ENCODE data around the gene FHIT. TPM values are rescaled to one million over a fixed set of nuclear protein-coding genes. Genes with fewer than 3 reads are reported as not detected.

FHIT gene
- total RNA-seq, 2 experiments from 2014 or later, result 6.5 to 9.0 TPM

GRCh38 chr3:60798456-60798855 is 452.8 kb downstream of the FHIT start:
- CTCF ChIA-PET, result no interaction called here
- no peak overlapping the region for H3K4me3 Mint-ChIP-seq
- peaks cover 3% of the 10 kb centered on the region for H3K9me3 Mint-ChIP-seq (ENCODE audit: low read depth)
- no peak overlapping the region for H3K27ac Mint-ChIP-seq
- DNase-seq, result no peak
- H3K36me3 Mint-ChIP-seq, result no peaks in the 10 kb centered on the region
- no peaks in the 10 kb centered on the region for H3K27me3 Mint-ChIP-seq
- no peaks in the 10 kb centered on the region for H3K4me1 Mint-ChIP-seq
- no peak for ATAC-seq

GRCh38 chr3:60792249-60792852 is 458.9 kb downstream of the FHIT start:
- Mint-ChIP-seq H3K9me3 (ENCODE audit: low read depth) (no peaks in the 10 kb centered on the region), H3K27me3 (no peaks in the 10 kb centered on the region), H3K4me1 (no peaks in the 10 kb centered on the region), H3K36me3 (no peaks in the 10 kb centered on the region), H3K4me3 (no peak overlapping the region), H3K27ac (no peak overlapping the region)
- ATAC-seq, result no peak
- CTCF ChIA-PET, result no interaction called here
- no peak for DNase-seq

DNA sequence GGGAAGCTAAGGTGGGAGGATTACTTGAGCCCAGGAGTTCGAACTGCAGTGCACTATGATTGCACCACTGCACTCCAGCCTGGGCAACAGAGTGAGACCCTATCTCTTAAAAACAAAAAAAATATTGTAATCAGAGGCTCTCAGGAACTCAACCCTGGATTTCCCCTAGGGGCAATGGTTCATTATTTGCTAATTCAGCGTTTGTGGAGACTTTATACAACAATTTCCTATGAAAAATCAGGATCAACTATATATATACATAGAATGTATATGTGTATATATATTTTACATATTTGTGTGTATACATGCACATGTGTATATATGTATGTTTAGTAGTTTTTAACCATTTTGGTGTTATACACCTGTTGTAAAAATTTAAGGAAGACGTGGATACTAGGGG is 463.1 kb downstream of the FHIT start:
- Mint-ChIP-seq H3K27ac (no peak overlapping the region), H3K9me3 (ENCODE audit: low read depth) (peaks cover under 1% of the 10 kb centered on the region), H3K27me3 (no peaks in the 10 kb centered on the region), H3K4me1 (no peaks in the 10 kb centered on the region), H3K36me3 (no peaks in the 10 kb centered on the region), H3K4me3 (no peak overlapping the region)
- DNase-seq (no peak), ATAC-seq (no peak)
- CTCF ChIA-PET, result no interaction called here

- Mint-ChIP-seq H3K4me3 (no peak overlapping the region), H3K27me3 (no peaks in the 10 kb centered on the region), H3K36me3 (no peaks in the 10 kb centered on the region), H3K27ac (no peak overlapping the region), H3K4me1 (no peaks in the 10 kb centered on the region), H3K9me3 (ENCODE audit: low read depth) (peaks cover 2% of the 10 kb centered on the region)
- CTCF ChIA-PET, result no interaction called here
- no peak for DNase-seq
- no peak for ATAC-seq
Observed at GRCh38 chr3:60781935-60782334, 469.3 kb downstream of the FHIT start.

DNA sequence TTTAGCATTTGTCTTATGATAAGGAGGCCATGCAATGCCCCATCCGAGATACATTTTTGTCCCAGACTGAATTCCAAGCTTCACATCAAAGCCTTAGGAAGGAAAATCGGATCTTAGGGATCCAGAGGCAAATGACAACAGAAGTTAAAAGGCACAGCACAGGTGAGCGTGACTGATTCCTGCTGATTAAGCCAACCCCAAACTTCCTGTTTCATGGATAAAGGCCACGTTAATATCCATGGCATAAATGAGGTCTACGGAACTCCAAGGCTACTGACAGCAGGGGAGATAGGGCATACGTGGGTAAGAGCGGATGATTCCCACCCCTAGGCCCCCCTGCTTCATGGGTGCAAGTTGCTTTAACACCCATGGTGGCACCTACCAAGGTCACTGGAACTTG is 471.6 kb downstream of the FHIT start:
- no peaks in the 10 kb centered on the region for H3K27me3 Mint-ChIP-seq
- no peak for ATAC-seq
- no peak for DNase-seq
- no peak overlapping the region for H3K4me3 Mint-ChIP-seq
- no peaks in the 10 kb centered on the region for H3K36me3 Mint-ChIP-seq
- CTCF ChIA-PET, result no interaction called here
- no peak overlapping the region for H3K27ac Mint-ChIP-seq
- H3K9me3 Mint-ChIP-seq (ENCODE audit: low read depth), result peaks cover 4% of the 10 kb centered on the region
- no peaks in the 10 kb centered on the region for H3K4me1 Mint-ChIP-seq

- H3K4me3 Mint-ChIP-seq, result no peak overlapping the region
- H3K27ac Mint-ChIP-seq, result no peak overlapping the region
- no peaks in the 10 kb centered on the region for H3K36me3 Mint-ChIP-seq
- no peaks in the 10 kb centered on the region for H3K4me1 Mint-ChIP-seq
- ATAC-seq (no peak), DNase-seq (no peak)
- H3K27me3 Mint-ChIP-seq, result no peaks in the 10 kb centered on the region
- CTCF ChIA-PET, result no interaction called here
- H3K9me3 Mint-ChIP-seq (ENCODE audit: low read depth), result peaks cover 3% of the 10 kb centered on the region
Observed at GRCh38 chr3:60775985-60776384, 475.3 kb downstream of the FHIT start.

DNA sequence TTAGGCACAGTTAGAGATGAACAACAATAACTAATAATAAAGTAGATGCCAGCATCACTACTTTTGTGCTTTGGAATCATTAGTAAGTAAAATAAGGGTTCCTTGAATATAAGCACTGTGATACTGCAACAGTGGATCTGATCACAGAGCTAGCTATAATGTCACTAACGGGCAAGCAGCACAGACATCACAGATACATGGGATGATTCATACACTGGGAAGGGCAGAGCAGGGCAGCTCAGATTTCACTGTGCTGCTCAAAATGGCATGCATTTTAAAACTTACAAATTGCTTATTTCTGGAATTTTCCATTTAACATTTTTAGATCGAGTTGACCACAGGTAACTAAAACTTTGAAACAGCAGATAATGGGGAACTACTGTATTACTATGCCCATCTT is 476.6 kb downstream of the FHIT start:
- Mint-ChIP-seq H3K27me3 (no peaks in the 10 kb centered on the region), H3K27ac (no peak overlapping the region), H3K36me3 (no peaks in the 10 kb centered on the region), H3K4me1 (no peaks in the 10 kb centered on the region), H3K4me3 (no peak overlapping the region), H3K9me3 (ENCODE audit: low read depth) (peaks cover 3% of the 10 kb centered on the region)
- no peak for DNase-seq
- CTCF ChIA-PET, result no interaction called here
- no peak for ATAC-seq

GRCh38 chr3:60772584-60772983 is 478.7 kb downstream of the FHIT start:
- ATAC-seq (no peak), DNase-seq (no peak)
- Mint-ChIP-seq H3K9me3 (ENCODE audit: low read depth) (peaks cover 3% of the 10 kb centered on the region), H3K36me3 (no peaks in the 10 kb centered on the region), H3K4me3 (no peak overlapping the region), H3K27me3 (no peaks in the 10 kb centered on the region), H3K27ac (no peak overlapping the region), H3K4me1 (no peaks in the 10 kb centered on the region)
- CTCF ChIA-PET, result no interaction called here

DNA sequence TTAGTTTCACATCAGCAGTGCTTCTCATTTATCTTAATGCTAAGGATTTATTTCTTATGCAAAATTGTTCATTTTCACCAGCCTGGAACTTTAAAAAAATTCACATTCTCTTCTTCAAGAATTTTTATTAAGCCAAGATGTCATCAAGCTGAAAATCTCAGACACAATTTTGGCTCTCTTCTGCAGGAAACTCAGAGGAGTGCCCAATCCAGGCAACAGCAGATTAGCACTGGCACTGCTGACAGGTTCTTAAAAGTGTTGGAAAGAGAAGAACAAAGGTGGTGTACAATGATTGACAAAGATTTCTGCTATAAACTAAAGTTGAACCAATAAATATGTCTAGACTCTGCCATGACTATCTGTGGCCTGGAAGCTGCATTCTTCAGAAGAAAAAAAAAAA is 479.5 kb downstream of the FHIT start:
- Mint-ChIP-seq H3K4me1 (no peaks in the 10 kb centered on the region), H3K27me3 (no peaks in the 10 kb centered on the region), H3K27ac (no peak overlapping the region), H3K4me3 (no peak overlapping the region), H3K9me3 (ENCODE audit: low read depth) (peaks cover 3% of the 10 kb centered on the region), H3K36me3 (no peaks in the 10 kb centered on the region)
- CTCF ChIA-PET, result no interaction called here
- DNase-seq, result no peak
- ATAC-seq, result no peak

DNA sequence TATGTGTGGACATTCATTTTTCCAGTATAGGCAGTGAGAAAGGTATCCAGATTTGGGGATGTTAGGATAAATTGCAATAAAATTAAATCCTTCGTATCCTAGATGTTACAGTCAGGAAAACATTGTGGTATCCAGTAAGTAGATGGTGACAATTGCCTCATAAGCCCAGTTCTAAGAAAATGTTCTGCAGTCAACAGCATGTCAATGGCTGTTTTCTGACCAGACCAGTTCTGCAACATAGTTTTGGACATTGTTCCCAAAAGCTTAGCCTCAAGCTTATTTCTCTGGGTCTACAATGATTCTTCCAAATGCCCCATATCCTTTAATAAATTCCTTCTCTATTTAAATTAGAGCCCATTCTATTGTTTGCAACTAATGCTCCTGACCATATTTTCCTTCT is 480.7 kb downstream of the FHIT start:
- no peak for DNase-seq
- H3K27me3 Mint-ChIP-seq, result no peaks in the 10 kb centered on the region
- no peaks in the 10 kb centered on the region for H3K4me1 Mint-ChIP-seq
- CTCF ChIA-PET, result no interaction called here
- no peak overlapping the region for H3K4me3 Mint-ChIP-seq
- H3K27ac Mint-ChIP-seq, result no peak overlapping the region
- no peaks in the 10 kb centered on the region for H3K36me3 Mint-ChIP-seq
- H3K9me3 Mint-ChIP-seq (ENCODE audit: low read depth), result no peaks in the 10 kb centered on the region
- ATAC-seq, result no peak

- no peak overlapping the region for H3K4me3 Mint-ChIP-seq
- no peaks in the 10 kb centered on the region for H3K4me1 Mint-ChIP-seq
- no peaks in the 10 kb centered on the region for H3K36me3 Mint-ChIP-seq
- CTCF ChIA-PET, result no interaction called here
- H3K27me3 Mint-ChIP-seq, result no peaks in the 10 kb centered on the region
- DNase-seq (no peak), ATAC-seq (no peak)
- no peak overlapping the region for H3K27ac Mint-ChIP-seq
- H3K9me3 Mint-ChIP-seq (ENCODE audit: low read depth), result no peaks in the 10 kb centered on the region
Observed at GRCh38 chr3:60767536-60767935, 483.7 kb downstream of the FHIT start.

- Mint-ChIP-seq H3K27ac (no peak overlapping the region), H3K36me3 (no peaks in the 10 kb centered on the region), H3K27me3 (no peaks in the 10 kb centered on the region), H3K4me1 (no peaks in the 10 kb centered on the region), H3K4me3 (no peak overlapping the region), H3K9me3 (ENCODE audit: low read depth) (no peaks in the 10 kb centered on the region)
- ATAC-seq (no peak), DNase-seq (no peak)
- CTCF ChIA-PET, result no interaction called here
Observed at GRCh38 chr3:60765776-60766175, 485.5 kb downstream of the FHIT start.

DNA sequence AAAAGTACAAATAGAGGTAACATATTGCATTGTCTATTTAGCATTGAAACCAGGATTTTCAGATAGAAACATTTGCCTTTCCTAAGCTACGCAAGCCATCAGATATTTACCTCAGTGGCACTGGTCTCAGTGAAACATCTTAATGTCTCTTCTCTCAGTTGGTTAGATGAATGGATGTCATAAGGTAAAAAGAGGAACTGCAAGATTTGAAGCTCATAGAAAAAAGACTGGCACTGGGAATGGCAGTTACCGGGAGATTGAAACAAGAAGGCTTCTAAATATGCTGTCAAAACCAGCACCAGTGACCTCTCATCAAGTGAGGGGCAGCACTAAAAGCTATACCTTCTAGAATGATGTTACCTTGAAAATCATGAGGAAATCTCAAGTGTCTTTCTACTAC is 486.4 kb downstream of the FHIT start:
- Mint-ChIP-seq H3K27ac (no peak overlapping the region), H3K36me3 (no peaks in the 10 kb centered on the region), H3K4me1 (peaks cover 3% of the 10 kb centered on the region), H3K27me3 (no peaks in the 10 kb centered on the region), H3K9me3 (ENCODE audit: low read depth) (no peaks in the 10 kb centered on the region), H3K4me3 (no peak overlapping the region)
- ATAC-seq, result no peak
- CTCF ChIA-PET, result no interaction called here
- DNase-seq, result no peak

GRCh38 chr3:60760145-60760544 is 491.1 kb downstream of the FHIT start:
- no peak overlapping the region for H3K27ac Mint-ChIP-seq
- CTCF ChIA-PET, result no interaction called here

GRCh38 chr3:60759439-60759838 is 491.8 kb downstream of the FHIT start:
- H3K36me3 Mint-ChIP-seq, result no peaks in the 10 kb centered on the region

More at GRCh38 chr3:60760145-60760544, 491.1 kb downstream of the FHIT start:
- Mint-ChIP-seq H3K27me3 (no peaks in the 10 kb centered on the region), H3K4me1 (peaks cover 11% of the 10 kb centered on the region), H3K9me3 (ENCODE audit: low read depth) (peaks cover 4% of the 10 kb centered on the region), H3K4me3 (no peak overlapping the region), H3K36me3 (no peaks in the 10 kb centered on the region)
- no peak for DNase-seq
- ATAC-seq, result no peak

More at GRCh38 chr3:60759439-60759838, 491.8 kb downstream of the FHIT start:
- H3K27me3 Mint-ChIP-seq, result no peaks in the 10 kb centered on the region
- no peak for ATAC-seq
- H3K27ac Mint-ChIP-seq, result peak overlapping the region; percentile 65
- CTCF ChIA-PET, result no interaction called here
- peak; percentile 41 for DNase-seq
- H3K4me3 Mint-ChIP-seq, result no peak overlapping the region
- H3K9me3 Mint-ChIP-seq (ENCODE audit: low read depth), result peaks cover 4% of the 10 kb centered on the region
- H3K4me1 Mint-ChIP-seq, result peaks cover 11% of the 10 kb centered on the region
